ENCODE results near the gene AMOT.
"Not testable (repeated sequence)": the region's sequence is repeated elsewhere in the genome, so short reads cannot be mapped to it uniquely, and the experiment has no call there.

The AMOT gene, protein sequence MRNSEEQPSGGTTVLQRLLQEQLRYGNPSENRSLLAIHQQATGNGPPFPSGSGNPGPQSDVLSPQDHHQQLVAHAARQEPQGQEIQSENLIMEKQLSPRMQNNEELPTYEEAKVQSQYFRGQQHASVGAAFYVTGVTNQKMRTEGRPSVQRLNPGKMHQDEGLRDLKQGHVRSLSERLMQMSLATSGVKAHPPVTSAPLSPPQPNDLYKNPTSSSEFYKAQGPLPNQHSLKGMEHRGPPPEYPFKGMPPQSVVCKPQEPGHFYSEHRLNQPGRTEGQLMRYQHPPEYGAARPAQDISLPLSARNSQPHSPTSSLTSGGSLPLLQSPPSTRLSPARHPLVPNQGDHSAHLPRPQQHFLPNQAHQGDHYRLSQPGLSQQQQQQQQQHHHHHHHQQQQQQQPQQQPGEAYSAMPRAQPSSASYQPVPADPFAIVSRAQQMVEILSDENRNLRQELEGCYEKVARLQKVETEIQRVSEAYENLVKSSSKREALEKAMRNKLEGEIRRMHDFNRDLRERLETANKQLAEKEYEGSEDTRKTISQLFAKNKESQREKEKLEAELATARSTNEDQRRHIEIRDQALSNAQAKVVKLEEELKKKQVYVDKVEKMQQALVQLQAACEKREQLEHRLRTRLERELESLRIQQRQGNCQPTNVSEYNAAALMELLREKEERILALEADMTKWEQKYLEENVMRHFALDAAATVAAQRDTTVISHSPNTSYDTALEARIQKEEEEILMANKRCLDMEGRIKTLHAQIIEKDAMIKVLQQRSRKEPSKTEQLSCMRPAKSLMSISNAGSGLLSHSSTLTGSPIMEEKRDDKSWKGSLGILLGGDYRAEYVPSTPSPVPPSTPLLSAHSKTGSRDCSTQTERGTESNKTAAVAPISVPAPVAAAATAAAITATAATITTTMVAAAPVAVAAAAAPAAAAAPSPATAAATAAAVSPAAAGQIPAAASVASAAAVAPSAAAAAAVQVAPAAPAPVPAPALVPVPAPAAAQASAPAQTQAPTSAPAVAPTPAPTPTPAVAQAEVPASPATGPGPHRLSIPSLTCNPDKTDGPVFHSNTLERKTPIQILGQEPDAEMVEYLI

GRCh38 chrX:112840382-112841113 is at the start of gene AMOT:
TSS of gene AMOT (minus strand) at chrX:112840831. CDS start at chrX:112823126, 17,705 bp downstream.
- DNase-seq = peak; percentile 70 to 72
- no peak for TF ChIP-seq POLR2A (IDR thresholded peaks at IDR 0.05; ENCODE audit: low read length)
- TF ChIP-seq GATA1 (IDR thresholded peaks at IDR 0.05; ENCODE audit: low read depth, low read length) = no peak

DNA sequence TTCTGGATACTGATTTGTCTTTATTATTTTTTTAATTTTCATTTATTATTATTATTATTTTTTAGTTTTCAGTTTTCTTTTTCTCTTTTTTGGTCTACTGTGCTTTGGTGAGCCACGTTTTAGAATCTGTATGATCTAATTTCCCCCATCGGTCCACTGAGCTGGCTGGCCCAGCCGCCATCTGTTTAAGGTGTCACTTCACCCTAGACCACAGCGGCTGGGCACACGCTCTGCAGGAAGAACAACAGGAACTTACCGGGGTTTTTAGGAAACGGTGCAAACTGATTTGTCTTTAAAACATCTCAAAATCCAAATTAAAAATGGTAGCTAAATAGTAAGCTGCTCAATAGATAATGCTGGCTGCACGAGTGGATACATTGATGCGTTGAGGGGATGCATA is 48.8 kb upstream of the AMOT start:
- DNase-seq = no peak
- no peak for TF ChIP-seq GATA1 (IDR thresholded peaks at IDR 0.05; ENCODE audit: low read depth, low read length)
- no peak for TF ChIP-seq POLR2A (IDR thresholded peaks at IDR 0.05; ENCODE audit: low read length)

DNA sequence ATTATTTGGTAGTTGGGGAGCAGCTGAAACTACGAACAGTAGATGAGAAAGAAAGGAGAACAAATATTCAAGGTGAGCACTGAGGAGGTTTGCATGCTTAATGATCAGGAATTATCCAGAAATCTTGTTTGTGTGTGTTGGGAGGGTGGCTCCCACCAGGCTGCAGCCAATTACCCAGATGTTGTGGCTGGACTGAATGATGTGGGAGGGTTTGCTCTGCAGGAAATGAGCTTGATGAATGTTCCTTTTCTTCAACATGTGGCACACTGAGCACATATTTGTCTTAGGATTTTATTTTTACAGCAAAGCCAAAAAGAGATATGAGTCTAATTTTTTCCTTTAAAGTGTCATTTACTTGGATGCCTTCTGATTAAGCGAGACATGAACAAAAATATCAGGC is 48.3 kb upstream of the AMOT start:
- TF ChIP-seq POLR2A (IDR thresholded peaks at IDR 0.05; ENCODE audit: low read length) = no peak
- TF ChIP-seq GATA1 (IDR thresholded peaks at IDR 0.05; ENCODE audit: low read depth, low read length) = no peak
- no peak for DNase-seq

DNA sequence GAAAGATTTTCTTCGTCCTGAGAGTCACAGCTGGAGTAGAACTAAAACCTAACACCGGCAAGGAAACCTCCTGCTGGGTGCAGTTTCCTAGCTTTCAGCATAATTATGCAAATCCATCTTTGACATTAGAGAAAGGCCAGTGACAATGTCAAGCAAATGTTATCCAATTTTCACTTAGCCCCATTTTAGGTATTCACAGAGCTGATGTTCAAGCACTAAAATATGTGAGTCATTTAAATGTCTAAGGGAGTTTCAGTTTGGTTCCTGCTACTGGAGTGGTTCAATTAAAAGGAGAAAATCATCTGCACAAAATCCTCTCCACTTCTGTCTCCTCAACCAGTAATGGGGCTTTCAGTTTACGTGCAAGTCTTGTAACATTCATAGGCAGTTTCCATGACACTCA is 37.1 kb upstream of the AMOT start:
- TF ChIP-seq GATA1 (IDR thresholded peaks at IDR 0.05; ENCODE audit: low read depth, low read length) (no peak), POLR2A (IDR thresholded peaks at IDR 0.05; ENCODE audit: low read length) (no peak)
- DNase-seq = no peak

GRCh38 chrX:112874614-112875013 is 34.0 kb upstream of the AMOT start:
- no peak for DNase-seq
- TF ChIP-seq POLR2A (IDR thresholded peaks at IDR 0.05; ENCODE audit: low read length) = no peak

DNA sequence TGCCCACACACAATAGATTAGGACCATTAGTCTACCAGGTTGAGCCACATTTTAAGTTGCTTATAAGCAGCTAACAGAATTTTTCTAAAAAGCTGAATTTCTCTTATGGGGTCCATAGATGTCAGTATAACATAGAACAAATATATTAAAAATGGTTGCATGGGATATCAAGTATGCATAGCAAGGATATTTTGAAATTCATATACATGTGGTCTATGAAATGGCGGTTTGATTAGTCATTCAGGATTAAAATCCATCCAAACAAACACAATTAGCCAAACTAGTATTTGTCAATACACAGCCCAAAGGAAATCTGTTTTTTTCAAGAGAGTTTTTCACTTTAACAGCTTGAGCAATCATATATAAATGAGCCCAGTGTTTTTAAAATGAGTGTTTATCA is 33.5 kb upstream of the AMOT start:
- no peak for DNase-seq
- TF ChIP-seq GATA1 (IDR thresholded peaks at IDR 0.05; ENCODE audit: low read depth, low read length) = no peak
- TF ChIP-seq POLR2A (IDR thresholded peaks at IDR 0.05; ENCODE audit: low read length) = no peak

DNA sequence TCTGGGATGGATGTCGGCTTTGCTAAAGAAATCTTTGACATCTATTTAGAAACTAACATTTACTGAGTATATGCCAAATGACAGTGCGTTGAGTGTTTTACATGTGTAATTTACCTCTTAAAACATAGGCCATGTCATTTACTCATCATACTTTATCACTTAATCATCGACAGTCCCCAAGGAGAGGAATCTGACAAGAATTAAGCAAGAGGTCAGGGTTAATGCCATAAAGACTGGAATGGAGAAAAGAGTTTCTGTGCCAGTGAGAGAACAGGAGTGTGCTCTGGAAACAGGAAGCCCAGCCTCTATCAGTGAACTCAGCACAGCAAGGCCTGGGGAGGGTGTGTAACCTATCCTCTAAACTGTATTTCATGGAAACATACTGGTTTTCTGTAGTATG is 28.0 kb upstream of the AMOT start:
- no peak for DNase-seq
- TF ChIP-seq POLR2A (IDR thresholded peaks at IDR 0.05; ENCODE audit: low read length) = no peak
- TF ChIP-seq GATA1 (IDR thresholded peaks at IDR 0.05; ENCODE audit: low read depth, low read length) = no peak

- no peak for TF ChIP-seq POLR2A (IDR thresholded peaks at IDR 0.05; ENCODE audit: low read length)
- no peak for TF ChIP-seq GATA1 (IDR thresholded peaks at IDR 0.05; ENCODE audit: low read depth, low read length)
Observed at GRCh38 chrX:112867570-112867969, 26.9 kb upstream of the AMOT start.

GRCh38 chrX:112866175-112866574 is 25.5 kb upstream of the AMOT start:
- no peak for DNase-seq
- TF ChIP-seq POLR2A (IDR thresholded peaks at IDR 0.05; ENCODE audit: low read length) = no peak
- no peak for TF ChIP-seq GATA1 (IDR thresholded peaks at IDR 0.05; ENCODE audit: low read depth, low read length)

More at GRCh38 chrX:112867570-112867969, 26.9 kb upstream of the AMOT start:
- no peak for DNase-seq

GRCh38 chrX:112865464-112866025 is 24.9 kb upstream of the AMOT start:
- DNase-seq = no peak

GRCh38 chrX:112863850-112864249 is 23.2 kb upstream of the AMOT start:
- no peak for DNase-seq
- TF ChIP-seq GATA1 (IDR thresholded peaks at IDR 0.05; ENCODE audit: low read depth, low read length) = no peak
- no peak for TF ChIP-seq POLR2A (IDR thresholded peaks at IDR 0.05; ENCODE audit: low read length)

More at GRCh38 chrX:112865464-112866025, 24.9 kb upstream of the AMOT start:
- TF ChIP-seq GATA1 (IDR thresholded peaks at IDR 0.05; ENCODE audit: low read depth, low read length) (no peak), POLR2A (IDR thresholded peaks at IDR 0.05; ENCODE audit: low read length) (no peak)

DNA sequence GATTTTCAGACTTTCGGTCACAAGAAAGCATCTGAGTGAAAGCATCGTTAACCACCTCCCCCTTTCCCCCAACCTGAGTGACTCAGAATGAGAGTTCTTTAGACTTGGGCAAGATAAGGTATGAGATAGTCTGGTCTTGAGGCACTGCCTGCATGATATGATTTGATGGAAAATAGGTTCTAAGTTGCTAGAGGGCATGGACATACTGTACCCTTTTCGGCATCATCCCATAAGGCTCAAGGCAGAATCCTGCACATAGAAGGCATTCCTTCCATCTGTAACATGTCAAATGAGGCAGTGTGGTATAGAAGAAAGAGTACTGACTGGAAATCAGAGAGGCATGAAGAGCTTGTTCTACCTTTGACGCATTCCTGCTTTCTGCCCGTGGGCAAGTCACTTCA is 16.8 kb upstream of the AMOT start:
- no peak for DNase-seq
- TF ChIP-seq POLR2A (IDR thresholded peaks at IDR 0.05; ENCODE audit: low read length) = no peak
- no peak for TF ChIP-seq GATA1 (IDR thresholded peaks at IDR 0.05; ENCODE audit: low read depth, low read length)

- not testable (repeated sequence) for DNase-seq
Observed at GRCh38 chrX:112854901-112855300, 14.3 kb upstream of the AMOT start.
